Testis (tissue), 2 donors: ENCODE results near the gene STARD3.

Experiments used
- CTCF ChIP-seq, 3 experiments: fragments of 450-650 bp in 2 of 3; fragments of 200-600 bp in 1 of 3; sonication (generic) in 1 of 3; IDR thresholded peaks; one replicate each; pipeline ENCODE4 v1.5.1; 2016 to 2019; ENCODE audit warnings: antibody characterized with exemption in 3 of 3, mild to moderate bottlenecking in 2 of 3, moderate library complexity in 1 of 3
- POLR2A ChIP-seq: fragments of 450-650 bp; IDR thresholded peaks from one replicate; pipeline ENCODE4 v1.6.1; 2017; ENCODE audit warnings: antibody characterized with exemption, mild to moderate bottlenecking, moderate library complexity

GRCh38 chr17:39595294-39595693 lies 41.6 kb upstream of the STARD3 start:
- TF ChIP-seq POLR2A = no peak
- TF ChIP-seq CTCF (IDR thresholded peaks at IDR 0.05) = no peak
